HEK293 (cell line): ENCODE measurements around the gene ASTN2.

Experiments
- CTCF ChIP-seq: fragments of 450-650 bp; formaldehyde crosslinking; IDR thresholded peaks from 2 replicates; pipeline ENCODE4 v1.5.1; 2016; ENCODE audit warnings: missing biosample characterization, missing genetic modification characterization
- GLI4 ChIP-seq: fragments of 450-650 bp; formaldehyde crosslinking; IDR thresholded peaks from 2 replicates; pipeline ENCODE4 v1.5.1; 2016; ENCODE audit warnings: missing biosample characterization, missing genetic modification characterization
- KLF1 ChIP-seq: fragments of 450-650 bp; formaldehyde crosslinking; IDR thresholded peaks from 2 replicates; pipeline ENCODE4 v1.5.1; 2016; ENCODE audit warnings: missing biosample characterization, missing genetic modification characterization
- REST ChIP-seq: fragments of 450-650 bp; formaldehyde crosslinking; IDR thresholded peaks from 2 replicates; pipeline ENCODE4 v1.5.1; 2016; ENCODE audit warnings: missing biosample characterization, missing genetic modification characterization
- YY1 ChIP-seq: fragments of 450-650 bp; formaldehyde crosslinking; IDR thresholded peaks from 2 replicates; pipeline ENCODE4 v1.5.1; 2018; ENCODE audit warnings: missing biosample characterization, missing genetic modification characterization
- ZBTB21 ChIP-seq: fragments of 450-650 bp; formaldehyde crosslinking; IDR thresholded peaks from 2 replicates; pipeline ENCODE4 v1.5.1; 2017; ENCODE audit warnings: missing biosample characterization, missing genetic modification characterization
- ZFP3 ChIP-seq: fragments of 450-650 bp; formaldehyde crosslinking; IDR thresholded peaks from 2 replicates; pipeline ENCODE4 v1.5.1; 2016; ENCODE audit warnings: low read depth, missing biosample characterization, missing genetic modification characterization
- ZNF175 ChIP-seq: fragments of 450-650 bp; formaldehyde crosslinking; IDR thresholded peaks from 2 replicates; pipeline ENCODE4 v1.5.1; 2016; ENCODE audit warnings: missing biosample characterization, missing genetic modification characterization
- ZNF266 ChIP-seq: fragments of 450-650 bp; formaldehyde crosslinking; IDR thresholded peaks from 2 replicates; pipeline ENCODE4 v1.5.1; 2016; ENCODE audit warnings: missing biosample characterization, missing genetic modification characterization, low read depth
- ZNF449 ChIP-seq: fragments of 450-650 bp; formaldehyde crosslinking; IDR thresholded peaks from 2 replicates; pipeline ENCODE4 v1.5.1; 2017; ENCODE audit warnings: missing biosample characterization, mild to moderate bottlenecking, missing genetic modification characterization, moderate library complexity
- ZNF514 ChIP-seq: fragments of 450-650 bp; formaldehyde crosslinking; IDR thresholded peaks from 2 replicates; pipeline ENCODE4 v1.5.1; 2016; ENCODE audit warnings: missing biosample characterization, missing genetic modification characterization
- ZNF549 ChIP-seq: fragments of 450-650 bp; IDR thresholded peaks from 2 replicates; pipeline ENCODE4 v1.5.1; 2018; ENCODE audit warnings: missing biosample characterization, missing genetic modification characterization, mild to moderate bottlenecking, inconsistent platforms, moderate library complexity
- ZNF830 ChIP-seq: fragments of 450-650 bp; IDR thresholded peaks from 2 replicates; pipeline ENCODE4 v1.5.0; 2018; ENCODE audit warnings: missing biosample characterization, missing genetic modification characterization, low read depth, mild to moderate bottlenecking, moderate library complexity
- ZSCAN4 ChIP-seq: fragments of 450-650 bp; formaldehyde crosslinking; IDR thresholded peaks from 2 replicates; pipeline ENCODE4 v1.5.1; 2017; ENCODE audit warnings: missing biosample characterization, missing genetic modification characterization

- TF ChIP-seq ZBTB21 (tag by site-specific recombination), result no peak
- TF ChIP-seq ZFP3 (tag by site-specific recombination), result no peak
- TF ChIP-seq CTCF (tag by site-specific recombination), result no peak
- no peak for TF ChIP-seq ZNF266
- no peak for TF ChIP-seq KLF1 (tag by site-specific recombination)
- no peak for TF ChIP-seq GLI4
- TF ChIP-seq YY1 (tag by site-specific recombination), result no peak
- no peak for TF ChIP-seq REST
- TF ChIP-seq ZNF449, result no peak
- no peak for TF ChIP-seq ZSCAN4 (tag by site-specific recombination)
- no peak for TF ChIP-seq ZNF549 (tag by site-specific recombination)
- TF ChIP-seq ZNF514 (tag by site-specific recombination), result no peak
- no peak for TF ChIP-seq ZNF175
- no peak for TF ChIP-seq ZNF830 (tag by site-specific recombination)
These were observed 16.0 kb upstream of the ASTN2 start for GRCh38 chr9:117430813-117431212.
